CD14-positive monocyte (primary cell): Measurements from ENCODE around the gene GPC5. TPM values are rescaled to one million over a fixed set of nuclear protein-coding genes. Genes with fewer than 3 reads are reported as not detected.

Experiments used
- DNase-seq, 3 donors: peaks; one replicate each; pipeline ENCODE4 v3.0.0-alpha.2; 2011 to 2022
- H2AFZ ChIP-seq: 2 replicates; pipeline ENCODE4 v1.6.0; 2012; ENCODE audit warnings: mild to moderate bottlenecking, low read depth, low read length, inconsistent platforms; ENCODE audit not compliant: insufficient read depth, poor library complexity, severe bottlenecking
- H3K27ac ChIP-seq, 2 donors: 1 replicate in 1 of 2; 2 replicates in 1 of 2; pipeline ENCODE4 v1.5.1; 2012 to 2013; ENCODE audit warnings: low read length in 2 of 2, control low read depth in 1 of 2, inconsistent platforms in 1 of 2, low read depth in 1 of 2, mild to moderate bottlenecking in 1 of 2
- H3K27me3 ChIP-seq, 2 donors: one replicate each; pipeline versions ENCODE4 v1.6.0 to v1.6.1; 2011 to 2013; ENCODE audit warnings: low read length in 2 of 2; ENCODE audit not compliant: control insufficient read depth in 2 of 2, insufficient read depth in 2 of 2
- H3K36me3 ChIP-seq, 2 donors: replicated peaks in 1 of 2; 1 replicate in 1 of 2; 2 replicates in 1 of 2; pipeline versions ENCODE4 v1.5.1 to v1.6.1; 2012 to 2013; ENCODE audit warnings: low read length in 2 of 2, control low read depth in 1 of 2, inconsistent platforms in 1 of 2, mild to moderate bottlenecking in 1 of 2; ENCODE audit not compliant: insufficient read depth in 2 of 2, control insufficient read depth in 1 of 2
- H3K4me1 ChIP-seq, 2 donors: 1 replicate in 1 of 2; 2 replicates in 1 of 2; pipeline versions ENCODE4 v1.5.1 to v1.6.1; 2012 to 2013; ENCODE audit warnings: low read length in 2 of 2, control low read depth in 1 of 2, inconsistent platforms in 1 of 2, mild to moderate bottlenecking in 1 of 2, moderate library complexity in 1 of 2; ENCODE audit not compliant: insufficient read depth in 2 of 2, control insufficient read depth in 1 of 2
- H3K4me2 ChIP-seq: replicated peaks from 2 replicates; pipeline ENCODE3; 2012; ENCODE audit warnings: low read length, moderate library complexity, mild to moderate bottlenecking; ENCODE audit not compliant: poor library complexity, severe bottlenecking; ENCODE audit errors: extremely low read depth
- H3K4me3 ChIP-seq, 3 experiments: fragments of 200-600 bp in 1 of 3; sonication (generic) in 1 of 3; replicated peaks in 1 of 3; 1 replicate in 2 of 3; 2 replicates in 1 of 3; pipeline ENCODE4 v1.5.1; 2011 to 2013; ENCODE audit warnings: low read length in 3 of 3, mild to moderate bottlenecking in 3 of 3, control low read depth in 2 of 3, low read depth in 2 of 3, inconsistent platforms in 1 of 3, moderate library complexity in 1 of 3
- H3K79me2 ChIP-seq: 2 replicates; pipeline ENCODE4 v1.6.0; 2012; ENCODE audit warnings: mild to moderate bottlenecking, control low read depth, inconsistent platforms, low read length, moderate library complexity; ENCODE audit not compliant: insufficient read depth
- H3K9ac ChIP-seq: 2 replicates; pipeline ENCODE4 v1.6.0; 2017; ENCODE audit warnings: low read length, mild to moderate bottlenecking; ENCODE audit not compliant: insufficient read depth, poor library complexity, severe bottlenecking
- H3K9me3 ChIP-seq, 2 donors: replicated peaks in 1 of 2; 1 replicate in 1 of 2; 2 replicates in 1 of 2; pipeline versions ENCODE4 v1.5.1 to v1.6.1; 2012 to 2013; ENCODE audit warnings: low read length in 2 of 2, control low read depth in 1 of 2; ENCODE audit not compliant: control insufficient read depth in 1 of 2, insufficient read depth in 1 of 2
- H4K20me1 ChIP-seq: 2 replicates; pipeline ENCODE4 v1.6.0; 2012; ENCODE audit warnings: mild to moderate bottlenecking, low read length, control low read depth, moderate library complexity; ENCODE audit not compliant: insufficient read depth
- H3K27ac Mint-ChIP-seq, 7 donors: one replicate each; pipeline ENCODE4 v1.8.0; 2020; ENCODE audit warnings: mild to moderate bottlenecking in 7 of 7, mixed read lengths in 7 of 7, moderate library complexity in 6 of 7, inconsistent platforms in 2 of 7
- H3K27me3 Mint-ChIP-seq, 3 donors: one replicate each; pipeline ENCODE4 v1.8.0; 2021 to 2022; ENCODE audit warnings: low read depth in 3 of 3, mild to moderate bottlenecking in 3 of 3, mixed read lengths in 3 of 3, moderate library complexity in 3 of 3, inconsistent platforms in 1 of 3
- H3K36me3 Mint-ChIP-seq, 2 donors: one replicate each; pipeline ENCODE4 v1.8.0; 2020; ENCODE audit warnings: mixed read lengths in 2 of 2, inconsistent platforms in 1 of 2, mild to moderate bottlenecking in 1 of 2
- H3K4me1 Mint-ChIP-seq: one replicate; pipeline ENCODE4 v1.8.0; 2020; ENCODE audit warnings: mild to moderate bottlenecking, mixed read lengths
- H3K4me3 Mint-ChIP-seq, 2 donors: one replicate each; pipeline ENCODE4 v1.8.0; 2020; ENCODE audit warnings: mild to moderate bottlenecking in 2 of 2, mixed read lengths in 2 of 2, moderate library complexity in 1 of 2
- H3K9me3 Mint-ChIP-seq, 7 donors: one replicate each; pipeline ENCODE4 v1.8.0; 2020 to 2022; ENCODE audit warnings: mixed read lengths in 7 of 7, mild to moderate bottlenecking in 6 of 7, moderate library complexity in 6 of 7, inconsistent platforms in 2 of 7
- CTCF ChIP-seq: fragments of 200-600 bp; IDR thresholded peaks from one replicate; pipeline ENCODE4 v1.8.0; 2022; ENCODE audit warnings: antibody characterized with exemption, mild to moderate bottlenecking
- WGBS: methylation state at CpG from one replicate; pipeline ENCODE4 v1.1.5; 2013; ENCODE audit warnings: missing lambda C conversion rate; ENCODE audit not compliant: insufficient coverage; 5-methylcytosine and 5-hydroxymethylcytosine counted together
- intact Hi-C, 2 donors: fragments of 100-400 bp; cut with micrococcal nuclease; formaldehyde crosslinking; loops; one replicate each; pipeline versions ENCODE4 v1.15.0 to v1.15.1; 2023
- polyA plus RNA-seq, 3 donors: library from polyadenylated mRNA; depleted of rRNA in 1 of 3; unstranded in 2 of 3; stranded (reverse) in 1 of 3; fragments of 300-500 nt in 2 of 3; fragments of >200 nt in 1 of 3; fragmentation: Illumina TruSeq in 2 of 3; gene quantifications; 1 replicate in 2 of 3; 2 replicates in 1 of 3; pipeline ENCODE4 v1.2.3, GENCODE V29; 2012 to 2021

The GPC5 gene
- polyA plus RNA-seq, 3 donors, result not detected

DNA sequence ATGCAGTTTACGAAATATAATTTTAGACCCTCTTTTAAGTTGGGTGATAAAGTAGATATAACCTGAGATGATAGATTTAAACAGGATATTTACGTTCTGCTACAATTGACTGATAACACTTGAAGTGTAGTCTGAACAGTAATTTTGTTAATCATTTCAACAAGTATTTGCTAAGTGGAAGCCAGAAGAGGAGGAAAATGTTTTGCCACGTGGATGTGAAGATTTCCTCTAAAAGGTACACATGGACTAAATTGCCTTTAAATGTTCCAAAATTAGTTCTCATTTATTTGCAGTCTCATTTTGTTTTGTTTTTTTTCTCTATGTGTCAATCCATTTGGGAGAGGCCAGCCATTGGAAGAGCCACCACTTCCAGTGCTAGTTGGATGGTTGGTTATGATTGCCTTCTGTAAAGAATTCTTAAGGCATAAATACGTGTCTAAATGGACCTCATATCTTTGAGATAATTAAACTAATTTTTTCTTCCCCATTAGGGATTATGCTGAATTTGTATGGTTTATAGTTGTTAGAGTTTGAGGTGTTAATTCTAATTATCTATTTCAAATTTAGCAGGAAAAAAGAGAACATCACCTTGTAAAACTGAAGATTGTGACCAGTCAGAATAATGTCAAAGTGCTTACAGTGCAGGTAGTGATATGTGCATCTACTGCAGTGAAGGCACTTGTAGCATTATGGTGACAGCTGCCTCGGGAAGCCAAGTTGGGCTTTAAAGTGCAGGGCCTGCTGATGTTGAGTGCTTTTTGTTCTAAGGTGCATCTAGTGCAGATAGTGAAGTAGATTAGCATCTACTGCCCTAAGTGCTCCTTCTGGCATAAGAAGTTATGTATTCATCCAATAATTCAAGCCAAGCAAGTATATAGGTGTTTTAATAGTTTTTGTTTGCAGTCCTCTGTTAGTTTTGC is 48.2 kb upstream of the GPC5 start:
- H3K36me3 ChIP-seq, result peaks cover 25 to 50% of the 10 kb centered on the region in 2 donors

More for the DNA sequence above, 48.2 kb upstream of the GPC5 start:
- no peak for TF ChIP-seq CTCF
- H3K27ac Mint-ChIP-seq, result no peak overlapping the region
- peak overlapping the region; percentile 81 for H3K4me2 ChIP-seq
- no peak overlapping the region for H2AFZ ChIP-seq
- H3K4me3 ChIP-seq, result no peak overlapping the region
- intact Hi-C loops, result loop anchor here (10.0 kb wide), 2 partner anchors 55 to 205 kb away; no protein-coding TSS in a partner anchor
- DNase-seq, result no peak
- H3K27ac ChIP-seq, result no peak overlapping the region
- no peak overlapping the region for H3K9ac ChIP-seq
- peaks cover 10 to 23% of the 10 kb centered on the region in 2 donors for H3K4me1 ChIP-seq
- no peak overlapping the region for H3K4me3 Mint-ChIP-seq
- peaks cover 32% of the 10 kb centered on the region for H3K79me2 ChIP-seq
- H3K36me3 Mint-ChIP-seq, result peaks cover 30 to 35% of the 10 kb centered on the region in 2 donors
- H3K27me3 ChIP-seq, result peaks cover 4 to 15% of the 10 kb centered on the region in 2 donors
- H3K27me3 Mint-ChIP-seq, result peaks cover 3 to 11% (median 6%) of the 10 kb centered on the region in 3 donors
- peaks cover 23% of the 10 kb centered on the region for H3K4me1 Mint-ChIP-seq
- no CpG with 5 or more reads among the region's 5 CpGs for WGBS
- peaks cover 14% of the 10 kb centered on the region for H4K20me1 ChIP-seq
- no peaks in the 10 kb centered on the region for H3K9me3 ChIP-seq
- peaks cover 0 to 2% (median 0%) of the 10 kb centered on the region in 7 donors for H3K9me3 Mint-ChIP-seq
